Epithelial cell of esophagus (primary cell): Measurements from ENCODE around the gene TGM5.

Experiments used
- DNase-seq: peaks from one replicate; pipeline ENCODE4 v3.0.0; 2010; ENCODE audit warnings: low read depth
- H3K4me3 ChIP-seq: 2 replicates; pipeline ENCODE4 v1.5.1; 2011; ENCODE audit warnings: mild to moderate bottlenecking, low read length, control low read depth
- CTCF ChIP-seq: IDR thresholded peaks from 2 replicates; pipeline ENCODE4 v1.5.1; 2011; ENCODE audit warnings: low read depth, mild to moderate bottlenecking, low read length, control low read depth, inconsistent platforms; ENCODE audit not compliant: insufficient read depth; ENCODE audit errors: missing control alignments

The TGM5 gene

GRCh38 chr15:43185157-43186002, 81.3 kb downstream of the TGM5 start, which contains the start of gene CCNDBP1:
Gene CCNDBP1, plus strand, starts transcription at chr15:43185403. Its CDS starts 96 bp downstream, at chr15:43185499.
- TF ChIP-seq CTCF: peak; percentile 39
- H3K4me3 ChIP-seq: peak within 1 kb of the TSS; percentile 73
- peak; percentile 76 for DNase-seq

GRCh38 chr15:43184407-43185124, 82.2 kb downstream of the TGM5 start:
- H3K4me3 ChIP-seq: no peak overlapping the region
- TF ChIP-seq CTCF: no peak
- no peak for DNase-seq

- DNase-seq: no peak
- no peak overlapping the region for H3K4me3 ChIP-seq
- no peak for TF ChIP-seq CTCF
Measured at GRCh38 chr15:43183270-43183669, 83.5 kb downstream of the TGM5 start.
